DMS153 treated with DMSO at 0.1 percent for 48 hours (cell line): ENCODE results near the gene C9orf43.
"Not testable (repeated sequence)": the region's sequence is repeated elsewhere in the genome, so short reads cannot be mapped to it uniquely, and the experiment has no call there.

Experiments used
- DNase-seq: peaks from one replicate; lab custom pipeline; 2025; ENCODE audit not compliant: unreplicated experiment; lab: John Stamatoyannopoulos, UW

The C9orf43 gene

DNA sequence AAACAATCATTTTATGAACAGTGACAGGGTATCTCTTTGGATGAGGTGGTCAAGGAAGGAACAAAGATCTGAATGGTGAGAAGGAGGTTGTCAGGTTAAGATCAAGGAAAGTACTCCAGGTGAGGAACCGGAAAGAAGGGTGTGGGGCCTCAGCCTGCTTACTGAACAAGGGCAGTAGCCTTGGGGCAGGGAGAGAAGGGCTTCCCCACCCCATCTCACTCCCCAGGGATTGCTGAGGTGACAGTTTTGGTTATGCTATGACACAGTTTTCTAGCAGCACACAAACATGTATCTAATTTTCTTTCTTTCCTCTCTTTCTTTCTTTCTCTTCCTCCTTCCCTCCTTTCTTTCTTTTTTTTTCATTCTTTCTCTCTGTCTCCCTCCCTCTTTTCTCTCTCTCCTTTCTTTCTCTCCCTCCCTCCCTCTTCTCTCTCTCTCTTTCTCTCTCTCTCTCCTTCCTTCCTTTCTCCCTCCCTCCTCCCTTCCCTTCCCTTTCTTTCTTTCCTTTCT lies 29.6 kb upstream of the C9orf43 start:
- DNase-seq, result no peak

DNA sequence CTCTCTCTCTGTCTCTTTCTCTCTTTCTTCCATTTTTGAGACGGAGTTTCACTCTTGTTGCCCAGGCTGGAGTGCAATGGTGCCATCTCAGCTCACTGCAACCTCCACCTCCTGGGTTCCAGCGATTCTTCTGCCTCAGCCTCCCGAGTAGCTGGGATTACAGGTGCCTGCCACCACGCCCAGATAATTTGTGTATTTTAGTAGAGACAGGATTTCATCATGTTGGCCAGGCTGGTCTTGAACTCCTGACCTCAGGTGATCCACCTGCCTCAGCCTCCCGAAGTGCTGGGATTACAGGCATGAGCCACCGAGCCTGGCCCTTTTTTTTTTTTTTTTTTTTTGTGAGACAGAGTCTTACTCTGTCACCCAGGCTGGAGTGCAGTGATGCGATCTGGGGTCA lies 29.1 kb upstream of the C9orf43 start:
- DNase-seq, result not testable (repeated sequence)

DNA sequence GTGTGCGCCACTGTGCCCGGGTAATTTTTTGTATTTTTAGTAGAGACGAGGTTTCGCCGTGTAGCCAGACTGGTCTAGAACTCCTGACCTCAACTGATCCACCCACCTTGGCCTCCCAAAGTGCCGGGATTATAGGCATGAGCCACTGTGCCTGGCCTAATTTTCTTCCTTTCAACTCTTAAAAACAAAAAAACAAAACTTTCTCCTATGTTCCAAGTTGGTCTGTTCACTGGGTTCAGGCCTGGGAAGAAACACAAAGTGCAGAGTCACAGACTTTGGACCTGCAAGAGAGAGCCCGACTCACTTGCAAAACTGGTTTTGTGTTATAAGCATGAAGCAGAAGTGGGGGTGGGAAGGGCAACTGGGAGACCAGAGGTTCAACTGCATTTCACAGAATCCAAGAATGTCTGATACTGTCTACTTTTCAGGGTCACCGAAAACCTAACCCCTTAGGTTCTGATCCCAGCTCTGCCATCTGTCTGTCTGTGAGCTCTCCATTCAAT lies 28.6 kb upstream of the C9orf43 start:
- no peak for DNase-seq

- no peak for DNase-seq
Observed at GRCh38 chr9:113386571-113387393, 23.8 kb upstream of the C9orf43 start.

GRCh38 chr9:113387560-113388230 lies 22.9 kb upstream of the C9orf43 start:
- no peak for DNase-seq

DNA sequence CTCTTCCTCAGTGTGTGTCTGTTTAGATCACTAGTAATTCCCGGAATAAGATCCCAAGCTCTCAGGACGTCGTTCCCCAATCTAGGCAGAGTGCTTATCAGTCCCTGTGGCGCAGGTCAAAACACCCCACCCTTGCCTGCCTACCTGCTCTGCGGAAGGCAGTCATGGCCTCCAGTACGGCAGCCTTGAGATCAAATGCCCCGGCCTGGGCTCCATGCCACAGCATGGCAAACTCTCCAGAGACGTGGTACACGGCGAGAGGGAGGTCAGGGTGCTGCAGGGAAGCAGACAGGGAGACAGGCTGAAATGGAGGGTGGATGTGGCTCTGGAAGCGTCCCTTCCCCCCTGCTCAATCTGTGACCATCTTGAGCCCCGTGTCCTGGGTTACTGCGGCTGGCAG lies 21.7 kb upstream of the C9orf43 start:
- no peak for DNase-seq

GRCh38 chr9:113389451-113389850 lies 21.1 kb upstream of the C9orf43 start:
- DNase-seq, result no peak

DNA sequence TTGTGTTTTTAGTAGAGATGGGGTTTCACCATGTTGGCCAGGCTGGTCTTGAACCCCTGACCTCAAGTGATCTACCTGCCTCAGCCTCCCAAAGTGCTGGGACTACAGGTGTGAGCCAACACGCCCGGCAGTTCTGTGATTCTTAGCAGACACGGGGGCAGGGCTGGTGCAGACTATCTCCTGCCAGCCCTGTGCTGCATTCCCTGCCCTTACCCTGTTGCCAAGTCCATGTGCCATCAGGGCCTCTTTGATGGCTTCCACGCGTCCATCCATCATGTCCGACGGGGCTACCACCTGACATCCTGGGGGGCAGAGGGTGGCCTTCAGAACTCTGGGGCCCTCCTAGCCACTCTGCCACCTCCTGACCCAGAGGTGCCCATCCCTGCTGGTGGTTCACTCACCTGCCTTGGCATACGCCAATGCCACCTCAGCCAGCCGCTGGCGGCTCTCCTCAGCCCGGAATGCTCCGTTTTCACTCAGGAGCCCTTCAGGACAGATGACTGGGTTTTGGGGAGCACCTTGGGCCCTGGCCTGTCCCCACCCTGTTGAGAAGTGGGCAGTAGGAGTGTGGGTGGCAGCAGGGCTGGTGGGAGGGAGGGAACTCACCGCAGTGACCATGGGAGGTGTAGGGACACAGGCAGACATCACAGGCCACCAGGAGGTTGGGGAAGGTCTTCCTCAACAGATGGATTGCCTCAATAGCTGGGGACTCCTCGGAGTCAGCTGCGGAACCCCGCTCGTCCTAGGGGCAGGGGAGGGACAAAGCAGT lies 20.2 kb upstream of the C9orf43 start:
- DNase-seq, result no peak

DNA sequence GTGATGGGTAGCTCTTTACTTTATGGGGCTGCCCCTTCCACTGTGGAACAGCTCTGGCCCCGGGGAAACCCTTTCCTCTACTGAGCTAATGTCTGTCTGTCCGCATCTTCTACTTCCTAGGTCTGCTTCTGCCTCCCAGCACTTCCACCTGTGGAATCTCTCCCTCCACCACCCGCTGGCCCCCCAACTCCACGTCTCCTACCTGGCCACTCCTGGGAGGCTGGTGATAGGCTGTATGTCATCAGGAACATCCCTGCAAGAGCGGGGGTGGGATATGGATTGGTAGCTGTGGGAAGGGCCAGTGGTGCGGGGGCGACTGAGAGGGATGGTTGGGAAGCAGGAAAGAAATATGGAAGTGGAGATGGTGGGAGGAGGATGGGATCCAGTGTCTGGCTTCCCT lies 18.6 kb upstream of the C9orf43 start:
- DNase-seq, result no peak

- no peak for DNase-seq
Observed at GRCh38 chr9:113393281-113393680, 17.3 kb upstream of the C9orf43 start.

- DNase-seq, result no peak
Observed at GRCh38 chr9:113395000-113395861, 15.3 kb upstream of the C9orf43 start.

- DNase-seq, result no peak
Observed at GRCh38 chr9:113397203-113397631, 13.3 kb upstream of the C9orf43 start.

GRCh38 chr9:113398796-113399195 lies 11.8 kb upstream of the C9orf43 start:
- DNase-seq, result no peak

GRCh38 chr9:113399646-113400200 lies 10.8 kb upstream of the C9orf43 start:
- DNase-seq, result no peak

DNA sequence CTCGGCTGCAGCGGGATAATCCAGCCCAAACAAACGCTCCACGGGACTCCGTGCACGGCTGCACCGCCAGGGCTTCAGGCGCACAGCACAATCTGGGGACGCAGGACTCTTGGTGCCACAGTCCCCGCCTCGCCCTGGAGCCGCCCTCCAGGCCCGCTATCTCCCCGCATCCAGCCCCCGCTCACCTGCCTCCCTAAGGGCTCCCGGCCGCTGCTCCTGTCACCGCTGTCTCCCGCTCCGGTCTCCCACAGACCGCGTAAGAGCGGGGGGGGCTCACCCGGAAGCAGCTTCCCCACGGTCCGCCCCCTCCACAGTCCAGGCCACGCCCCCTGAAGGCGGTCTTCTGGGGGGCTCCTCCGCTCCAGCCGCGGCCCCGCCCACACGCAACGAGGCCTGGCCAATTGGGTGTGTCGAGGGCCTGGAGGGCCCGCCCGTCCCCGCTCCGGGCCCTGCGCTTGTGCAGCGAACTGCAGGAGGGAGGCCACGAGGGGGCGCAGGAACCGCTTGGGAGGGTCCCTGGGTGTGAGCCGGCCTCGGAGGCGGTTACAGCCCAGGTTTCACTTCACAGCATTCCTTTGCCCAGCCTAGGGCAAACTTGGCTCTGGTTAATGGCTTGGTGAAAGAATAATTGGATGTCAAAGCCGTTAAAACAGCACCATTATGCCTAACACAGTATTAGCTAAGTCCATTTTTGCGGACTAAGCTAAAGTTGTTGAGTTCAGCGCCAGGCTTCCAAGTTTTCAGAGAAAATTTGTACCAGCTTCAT lies 9.3 kb upstream of the C9orf43 start, which contains the start of gene ALAD:
ALAD (minus strand) TSS at position 258 of the 766 bp plus-strand sequence. CDS start 7,725 bp downstream, outside the sequence.
- peak; percentile 96 for DNase-seq

GRCh38 chr9:113403646-113404045 lies 6.9 kb upstream of the C9orf43 start:
- DNase-seq, result no peak

GRCh38 chr9:113406353-113406752 lies 4.2 kb upstream of the C9orf43 start:
- not testable (repeated sequence) for DNase-seq

DNA sequence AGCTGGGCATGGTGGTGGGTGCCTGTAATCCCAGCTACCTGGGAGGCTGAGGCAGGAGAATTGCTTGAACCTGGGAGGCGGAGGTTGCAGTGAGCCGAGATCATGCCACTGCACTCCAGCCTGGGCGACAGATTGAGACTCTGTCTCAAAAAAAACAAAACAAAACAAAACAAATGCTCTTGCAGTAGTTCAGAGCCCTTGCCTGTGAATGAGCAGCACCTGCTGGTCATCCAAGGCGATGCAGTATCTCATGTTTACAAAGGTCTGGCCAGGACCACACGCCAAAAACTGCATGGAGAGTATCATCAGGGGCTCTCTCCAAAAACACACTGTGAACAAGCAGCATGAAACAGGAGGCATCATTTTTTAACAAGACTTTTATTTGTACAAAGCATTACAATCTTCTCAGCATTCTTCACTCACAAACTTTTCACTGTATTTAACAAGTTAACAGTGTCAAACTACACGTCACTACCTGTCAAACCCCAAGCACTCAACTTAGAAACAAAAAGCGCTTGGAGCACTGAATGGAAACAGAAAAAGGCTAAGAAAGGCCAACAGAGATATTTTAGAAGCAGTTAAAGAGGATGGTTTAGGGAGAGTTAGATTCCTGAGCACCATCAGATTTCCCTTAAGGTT lies 3.6 kb upstream of the C9orf43 start:
- DNase-seq, result peak; percentile 45

GRCh38 chr9:113409481-113409880 lies 1.1 kb upstream of the C9orf43 start:
- no peak for DNase-seq
